ENCODE measurements around the gene TVP23A. TPM values are rescaled to one million over a fixed set of nuclear protein-coding genes. Genes with fewer than 3 reads are reported as not detected.
"Not testable (repeated sequence)": the region's sequence is repeated elsewhere in the genome, so short reads cannot be mapped to it uniquely, and the experiment has no call there.

Gene TVP23A
- total and polyA plus RNA-seq, 5 experiments from 2014 or later = 0.06 TPM; not detected in 4

DNA sequence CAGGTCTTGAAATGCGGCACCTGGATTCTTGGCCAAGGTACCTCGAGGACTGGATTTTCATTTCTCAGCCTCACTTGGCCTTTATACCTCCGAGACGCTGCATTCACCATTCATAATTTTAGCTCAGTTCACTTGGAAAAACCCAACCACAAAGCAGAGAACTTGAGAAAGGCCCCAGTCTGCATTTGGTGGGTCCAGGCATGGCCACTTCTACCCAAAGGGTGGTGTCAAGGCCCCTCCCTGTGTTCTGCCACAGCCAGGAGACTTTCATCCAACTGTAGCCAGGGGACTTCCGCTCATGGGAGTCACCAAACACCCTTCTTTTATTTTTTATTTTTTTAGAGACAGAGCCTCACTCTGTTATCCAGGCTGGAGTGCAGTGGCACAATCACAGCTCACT lies 14.7 kb upstream of the TVP23A start:
- ATAC-seq (no peak), DNase-seq (no peak)
- Mint-ChIP-seq H3K27ac (no peak overlapping the region), H3K4me3 (no peak overlapping the region), H3K36me3 (no peaks in the 10 kb centered on the region), H3K9me3 (peaks cover 0 to 6% (median 0%) of the 10 kb centered on the region in 9 donors), H3K4me1 (peaks cover 0 to 16% (median under 1%) of the 10 kb centered on the region in 4 donors), H3K27me3 (peaks cover 0 to 10% (median 0%) of the 10 kb centered on the region in 5 donors)
- POLR2A ChIA-PET = interaction anchor here (0.6 kb wide), 1 partner anchor 304 kb away, joined by 6 read pairs; no protein-coding TSS in a partner anchor

DNA sequence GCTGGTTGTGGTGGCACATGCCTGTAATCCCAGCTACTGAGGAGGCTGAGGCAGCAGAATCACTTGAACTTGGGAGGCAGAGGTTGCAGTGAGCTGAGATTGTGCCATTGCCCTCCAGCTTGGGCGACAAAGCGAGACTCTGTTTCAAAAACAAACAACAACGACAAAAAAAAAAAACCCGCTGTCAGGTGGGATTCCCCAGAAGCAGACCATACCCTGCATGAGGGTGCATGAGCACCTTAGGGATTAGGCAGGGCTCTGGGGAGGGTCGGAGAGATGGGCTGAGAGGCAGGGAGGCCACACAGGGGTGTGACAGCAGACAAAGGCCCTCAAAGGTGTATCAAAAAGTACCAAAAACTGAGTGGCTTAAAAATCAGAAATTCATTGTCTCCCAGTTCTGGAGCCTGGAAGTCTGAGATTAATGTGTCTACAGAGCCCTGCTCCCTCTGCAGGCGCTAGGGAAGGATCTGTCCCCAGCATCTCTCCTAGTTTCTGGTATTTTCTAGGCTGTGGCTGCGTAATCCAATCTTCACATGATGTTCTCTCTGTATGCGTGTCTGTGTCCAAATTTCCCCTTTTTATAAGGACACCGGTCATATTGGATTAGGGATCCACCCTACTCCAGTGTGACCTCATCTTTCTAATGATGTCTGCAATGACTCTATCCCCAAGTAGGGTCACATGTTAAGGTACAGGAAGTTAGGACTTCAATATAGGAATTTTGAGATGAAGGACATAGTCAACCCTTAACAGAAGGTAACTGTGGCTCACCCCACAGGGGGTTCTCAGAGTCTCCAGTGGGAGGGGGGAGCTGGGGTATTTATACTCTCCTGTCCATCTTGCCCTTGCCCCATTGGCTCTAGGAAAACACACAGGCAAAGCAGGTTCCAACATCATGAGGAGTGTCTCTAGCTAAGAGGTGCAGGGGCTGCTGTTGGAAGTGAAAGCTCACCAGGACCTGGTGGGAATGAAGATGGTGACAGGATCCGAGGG lies 13.6 kb upstream of the TVP23A start:
- Mint-ChIP-seq H3K36me3 (no peaks in the 10 kb centered on the region), H3K27ac (no peak overlapping the region), H3K9me3 (peaks cover 0 to 6% (median 0%) of the 10 kb centered on the region in 9 donors), H3K4me1 (peaks cover 0 to 16% (median under 1%) of the 10 kb centered on the region in 4 donors), H3K27me3 (peaks cover 0 to 10% (median 0%) of the 10 kb centered on the region in 5 donors), H3K4me3 (no peak overlapping the region)
- no peak for DNase-seq
- POLR2A ChIA-PET = no interaction called here
- ATAC-seq = no peak

DNA sequence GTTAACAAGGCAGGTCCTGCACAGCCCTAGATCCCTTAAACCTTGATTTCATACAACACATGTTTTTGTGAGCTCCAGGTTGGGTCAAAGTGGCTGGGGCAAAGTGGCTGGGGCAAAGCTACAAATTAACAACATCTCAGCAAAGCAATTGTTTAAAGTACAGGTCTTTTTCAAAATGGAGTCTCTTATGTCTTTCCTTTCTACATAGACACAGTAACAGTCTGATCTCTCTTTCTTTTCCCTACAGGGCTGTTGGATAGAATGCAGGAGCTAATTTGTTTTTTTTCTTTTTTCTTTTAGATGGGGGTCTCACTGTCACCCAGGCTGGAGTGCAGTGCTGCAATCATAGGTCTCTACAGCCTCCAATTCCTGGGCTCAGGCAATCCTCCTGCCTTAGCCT lies 11.6 kb upstream of the TVP23A start:
- DNase-seq, ATAC-seq, POLR2A ChIA-PET, H3K27me3 Mint-ChIP-seq, H3K27ac Mint-ChIP-seq, H3K4me3 Mint-ChIP-seq, H3K36me3 Mint-ChIP-seq, H3K9me3 Mint-ChIP-seq: not testable (repeated sequence)
- peaks cover 0 to 16% (median under 1%) of the 10 kb centered on the region in 4 donors for H3K4me1 Mint-ChIP-seq

DNA sequence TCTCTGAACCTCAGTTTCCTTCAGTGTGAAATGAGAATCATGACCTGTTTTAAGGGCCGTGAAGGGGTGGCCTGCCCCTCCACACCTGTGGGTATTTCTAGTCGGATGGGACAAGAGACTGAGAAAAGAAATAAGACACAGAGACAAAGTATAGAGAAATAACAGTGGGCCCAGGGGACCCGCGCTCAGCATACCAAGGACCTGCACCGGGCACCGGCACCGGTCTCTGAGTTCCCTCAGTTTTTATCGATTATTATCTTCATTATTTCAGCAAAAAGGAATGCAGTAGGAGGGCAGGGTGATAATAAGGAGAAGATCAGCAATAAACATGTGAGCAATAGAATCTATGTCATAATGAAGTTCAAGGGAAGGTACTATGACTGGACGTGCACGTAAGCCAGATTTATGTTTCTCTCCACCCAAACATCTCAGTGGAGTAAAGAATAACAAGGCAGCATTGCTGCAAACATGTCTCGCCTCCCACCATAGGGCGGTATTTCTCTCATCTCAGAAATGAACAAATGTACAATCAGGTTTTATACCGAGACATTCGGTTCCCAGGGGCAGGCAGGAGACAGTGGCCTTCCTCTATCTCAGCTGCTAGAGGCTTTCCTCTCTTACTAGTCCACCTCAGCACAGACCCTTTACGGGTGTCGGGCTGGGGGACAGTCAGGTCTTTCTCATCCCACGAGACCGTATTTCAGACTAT lies 10.9 kb upstream of the TVP23A start:
- peaks cover 0 to 16% (median under 1%) of the 10 kb centered on the region in 4 donors for H3K4me1 Mint-ChIP-seq
- H3K36me3 Mint-ChIP-seq, H3K27me3 Mint-ChIP-seq, ATAC-seq, H3K9me3 Mint-ChIP-seq, DNase-seq, H3K4me3 Mint-ChIP-seq, H3K27ac Mint-ChIP-seq, POLR2A ChIA-PET: not testable (repeated sequence)

DNA sequence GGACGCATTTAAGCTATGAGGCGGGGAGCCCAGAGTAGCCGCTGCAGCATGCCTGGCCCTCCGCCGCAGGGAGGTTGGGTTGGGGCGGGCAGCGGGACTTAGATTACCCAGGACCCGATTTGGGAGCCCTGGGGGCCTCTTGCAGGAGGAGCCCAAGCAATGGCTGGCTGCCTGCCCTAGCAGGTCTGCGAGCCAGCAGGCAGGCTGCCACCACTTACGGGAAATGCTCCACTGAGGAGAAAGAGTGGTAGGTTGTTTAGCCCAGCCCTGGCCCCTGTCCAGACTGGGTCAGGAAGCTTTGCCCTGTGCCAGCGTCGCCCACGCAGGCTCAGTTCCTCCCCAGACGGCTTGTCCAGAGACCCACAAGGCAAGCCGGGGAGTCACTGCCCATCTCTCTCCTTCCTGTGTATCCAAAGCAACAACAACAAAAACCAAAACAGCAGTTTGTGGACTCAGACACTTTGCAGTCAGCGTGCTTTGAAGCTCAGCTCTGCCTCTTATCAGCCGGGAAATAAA lies 10.3 kb upstream of the TVP23A start:
- no peaks in the 10 kb centered on the region for H3K36me3 Mint-ChIP-seq
- no peaks in the 10 kb centered on the region for H3K9me3 Mint-ChIP-seq
- H3K27me3 Mint-ChIP-seq = peaks cover 0 to under 1% (median 0%) of the 10 kb centered on the region in 5 donors
- DNase-seq = no peak
- peaks cover 0 to 16% (median 0%) of the 10 kb centered on the region in 4 donors for H3K4me1 Mint-ChIP-seq
- no peak for ATAC-seq
- H3K27ac Mint-ChIP-seq = no peak overlapping the region
- POLR2A ChIA-PET = no interaction called here
- no peak overlapping the region for H3K4me3 Mint-ChIP-seq

DNA sequence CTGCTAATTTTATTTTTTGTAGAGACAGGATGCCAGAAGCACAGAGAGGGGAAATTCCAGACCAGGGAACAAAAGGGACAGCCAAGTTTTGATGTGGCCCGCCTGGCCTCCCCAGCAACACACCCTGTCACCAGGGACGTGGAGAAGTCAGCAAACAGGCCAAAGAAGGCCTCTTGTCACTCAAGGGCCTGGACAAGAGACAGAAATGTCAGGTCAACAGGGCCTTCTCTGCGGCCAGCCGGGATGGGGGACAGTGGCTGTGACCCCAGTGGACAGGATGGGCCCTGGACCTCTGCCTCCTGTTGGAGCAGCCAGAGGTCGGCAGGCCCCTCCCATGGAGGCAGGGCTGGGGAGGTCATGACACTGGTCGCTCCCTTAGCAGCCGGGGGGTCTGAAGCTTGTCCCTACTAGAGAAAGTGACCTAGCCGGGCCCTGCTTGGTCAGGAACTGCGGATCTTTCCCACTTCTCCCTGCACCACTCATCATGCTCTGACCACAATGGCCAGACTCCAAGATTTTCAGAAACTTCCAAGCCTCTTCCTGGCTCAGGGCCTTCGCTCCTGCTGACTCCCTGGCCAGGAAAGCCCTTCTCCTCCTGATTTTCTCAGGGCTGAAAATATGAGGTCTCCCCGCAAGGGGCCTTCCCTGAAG lies 9.2 kb upstream of the TVP23A start:
- H3K4me3 Mint-ChIP-seq = no peak overlapping the region
- no peak overlapping the region for H3K27ac Mint-ChIP-seq
- DNase-seq (no peak), ATAC-seq (no peak)
- H3K4me1 Mint-ChIP-seq = peaks cover 0 to 16% (median 0%) of the 10 kb centered on the region in 4 donors
- H3K9me3 Mint-ChIP-seq = no peaks in the 10 kb centered on the region
- no peaks in the 10 kb centered on the region for H3K36me3 Mint-ChIP-seq
- POLR2A ChIA-PET = no interaction called here
- no peaks in the 10 kb centered on the region for H3K27me3 Mint-ChIP-seq

DNA sequence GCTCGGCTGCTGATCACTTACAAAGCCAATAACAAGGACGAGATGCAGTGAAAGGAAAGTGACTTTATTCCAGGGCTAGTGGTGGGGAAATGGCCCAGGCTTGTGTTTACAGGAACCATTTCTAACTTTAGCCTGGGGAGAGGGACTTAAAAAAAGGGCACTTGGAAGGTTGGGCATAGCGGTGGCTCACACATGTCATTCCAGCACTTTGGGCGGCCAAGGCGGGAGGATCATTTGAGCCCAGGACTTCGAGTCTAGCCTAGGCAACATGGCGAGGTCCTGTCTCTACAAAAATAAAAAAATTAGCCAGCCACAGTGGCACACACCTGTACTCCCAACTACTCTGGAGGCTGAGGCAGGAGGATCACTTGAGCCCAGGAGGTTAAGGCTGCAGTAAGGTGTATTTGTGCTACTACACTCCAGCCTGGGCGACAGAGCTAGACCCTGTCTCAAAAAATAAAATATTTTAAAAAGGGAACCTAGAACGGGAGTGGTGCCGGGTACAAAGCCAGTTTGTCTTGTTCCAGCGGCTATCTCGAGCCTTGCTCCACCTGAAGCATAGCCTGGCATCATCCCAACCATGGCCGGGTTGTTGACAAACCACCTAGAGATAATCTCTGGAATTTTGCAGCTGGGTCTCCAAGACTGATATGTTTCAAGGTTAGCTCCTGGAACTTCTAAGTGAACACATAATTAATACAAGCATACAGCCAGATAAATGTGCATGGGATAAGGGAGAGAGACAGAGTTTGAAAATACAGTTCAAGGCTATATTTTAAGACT lies 5.7 kb upstream of the TVP23A start:
- Mint-ChIP-seq H3K36me3 (no peaks in the 10 kb centered on the region), H3K9me3 (no peaks in the 10 kb centered on the region), H3K4me3 (no peak overlapping the region), H3K4me1 (peaks cover 0 to 5% (median 0%) of the 10 kb centered on the region in 4 donors), H3K27ac (no peak overlapping the region), H3K27me3 (peaks cover 0 to 4% (median 0%) of the 10 kb centered on the region in 5 donors)
- ATAC-seq (no peak), DNase-seq (no peak)
- POLR2A ChIA-PET = no interaction called here

DNA sequence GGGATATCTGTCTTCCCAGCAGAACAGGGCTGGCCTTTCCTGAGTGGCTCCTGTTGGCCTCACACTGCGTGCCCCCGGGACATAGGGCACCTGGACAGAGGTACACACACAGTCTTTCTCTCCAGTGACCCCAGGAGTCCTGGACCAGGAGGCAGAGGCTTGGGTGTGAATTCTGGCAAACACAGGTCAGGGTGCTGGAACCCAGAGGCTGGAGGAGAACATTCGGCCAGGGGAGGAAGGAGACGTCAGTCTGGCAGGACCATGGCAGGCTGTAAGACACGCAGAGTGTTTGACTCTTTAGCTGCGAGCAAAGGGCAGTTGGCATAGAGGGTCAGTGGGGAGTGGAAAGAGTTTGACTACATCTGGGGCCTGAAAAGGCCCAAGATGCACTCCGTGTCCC lies 4.1 kb upstream of the TVP23A start:
- no peaks in the 10 kb centered on the region for H3K9me3 Mint-ChIP-seq
- H3K4me3 Mint-ChIP-seq = no peak overlapping the region
- ATAC-seq = no peak
- no peaks in the 10 kb centered on the region for H3K36me3 Mint-ChIP-seq
- no peak overlapping the region for H3K27ac Mint-ChIP-seq
- POLR2A ChIA-PET = interaction anchor here (0.7 kb wide), 1 partner anchor 617 kb away, joined by 4 read pairs; no protein-coding TSS in a partner anchor
- H3K27me3 Mint-ChIP-seq = peaks cover 0 to 13% (median 5%) of the 10 kb centered on the region in 5 donors
- DNase-seq = no peak
- no peaks in the 10 kb centered on the region for H3K4me1 Mint-ChIP-seq

DNA sequence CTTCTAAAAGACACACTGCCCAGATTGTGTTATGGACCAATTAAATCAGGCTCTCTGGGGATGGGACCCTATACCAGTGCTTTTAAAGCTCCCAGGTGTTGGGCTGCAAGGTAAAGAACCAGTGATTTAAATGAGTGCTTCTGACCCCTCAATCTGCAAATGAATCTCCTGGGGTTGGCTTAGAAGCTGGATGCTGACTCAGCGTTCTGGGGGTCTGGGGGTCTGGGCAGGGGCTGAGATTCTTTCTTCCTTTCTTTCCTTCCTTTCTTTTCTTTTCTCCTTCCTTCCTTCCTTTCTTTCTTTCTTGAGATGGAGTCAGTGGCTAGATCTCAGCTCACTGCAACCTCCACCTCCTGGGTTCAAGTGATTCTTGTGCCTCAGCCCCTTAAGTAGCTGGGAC lies 2.0 kb upstream of the TVP23A start:
- DNase-seq (no peak), ATAC-seq (no peak)
- Mint-ChIP-seq H3K4me3 (no peak overlapping the region), H3K36me3 (no peaks in the 10 kb centered on the region), H3K9me3 (no peaks in the 10 kb centered on the region), H3K4me1 (no peaks in the 10 kb centered on the region), H3K27me3 (peaks cover 0 to 15% (median 9%) of the 10 kb centered on the region in 5 donors), H3K27ac (no peak overlapping the region)
- POLR2A ChIA-PET = interaction anchor here (0.7 kb wide), 1 partner anchor 27 kb away, joined by 3 read pairs; no protein-coding TSS in a partner anchor

DNA sequence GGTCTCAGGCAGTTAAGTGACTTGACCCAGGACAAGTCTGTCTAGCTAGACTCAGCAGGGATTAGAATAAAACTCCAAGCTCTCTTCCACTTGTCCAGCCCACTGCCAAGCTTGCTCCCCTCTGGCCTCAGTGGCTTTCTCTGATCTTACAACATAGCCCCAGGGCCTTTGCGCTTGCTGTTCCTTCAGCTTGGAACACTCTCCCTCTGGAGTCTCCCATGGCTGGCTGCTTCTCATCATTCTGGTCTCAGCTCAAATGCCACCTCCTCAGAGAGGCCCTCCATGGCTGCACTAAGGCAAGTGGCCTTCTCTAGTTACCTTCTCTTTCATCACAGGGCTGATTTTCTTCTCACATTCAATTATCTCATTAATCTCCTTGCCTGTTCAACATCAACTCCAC lies 1.1 kb downstream of the TVP23A start:
- Mint-ChIP-seq H3K36me3 (no peaks in the 10 kb centered on the region), H3K27ac (no peak overlapping the region), H3K4me3 (no peak overlapping the region), H3K27me3 (peaks cover 0 to 18% (median 10%) of the 10 kb centered on the region in 5 donors), H3K4me1 (peaks cover 0 to 3% (median 0%) of the 10 kb centered on the region in 4 donors), H3K9me3 (no peaks in the 10 kb centered on the region)
- no peak for DNase-seq
- POLR2A ChIA-PET = no interaction called here
- no peak for ATAC-seq

DNA sequence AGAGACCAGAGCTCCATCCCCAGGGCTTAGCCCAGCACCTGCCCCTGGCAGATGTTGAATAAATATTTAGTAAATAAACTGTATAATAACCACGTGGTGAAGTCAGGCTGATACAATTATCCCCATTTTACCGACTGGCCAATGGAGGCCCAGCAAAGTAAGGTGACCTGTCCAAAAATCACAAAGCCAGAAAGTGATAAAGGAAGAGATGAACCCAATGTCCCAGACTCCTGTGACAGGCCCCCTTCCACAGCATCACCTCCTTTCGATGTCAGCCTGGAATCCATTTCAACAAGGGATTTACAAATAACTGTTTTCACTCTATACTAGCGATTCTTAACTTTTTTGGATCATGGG lies 5.5 kb downstream of the TVP23A start:
- no peak overlapping the region for H3K4me3 Mint-ChIP-seq
- POLR2A ChIA-PET = no interaction called here

More for the DNA sequence above, 5.5 kb downstream of the TVP23A start:
- DNase-seq (no peak), ATAC-seq (no peak)
- Mint-ChIP-seq H3K4me1 (peaks cover 0 to 6% (median 0%) of the 10 kb centered on the region in 4 donors), H3K27me3 (peaks cover 0 to 15% (median 9%) of the 10 kb centered on the region in 5 donors), H3K27ac (no peak overlapping the region), H3K36me3 (no peaks in the 10 kb centered on the region), H3K9me3 (peaks cover 0 to 6% (median 0%) of the 10 kb centered on the region in 9 donors)

Measured in naive thymus-derived CD8-positive, alpha-beta T cell (primary cell).